K562 (cell line): ENCODE results near the gene IGFALS. TPM values are rescaled to one million over a fixed set of nuclear protein-coding genes. Genes with fewer than 3 reads are reported as not detected.

Source experiments
- ATAC-seq: fragments of 200-7000 bp; cut with Tn5 transposase; 3 replicates; pipeline ENCODE4 v1.9.1; 2020; ENCODE audit warnings: moderate library complexity
- BruUV-seq: library from RNA; stranded (reverse); fragments of 400-500 nt; replicated peaks from 2 replicates; lab custom pipeline; 2021; lab: Mats Ljungman, UMichigan
- CTCF ChIA-PET: fragments of 300-600 bp; formaldehyde crosslinking; extraction: SDS; loops from one replicate; lab custom pipeline; 2021; ENCODE audit warnings: low intra/inter-chr PET ratio; lab: Yijun Ruan, JAX
- POLR2A ChIA-PET: fragments of 300-600, 350-650 bp; sonication (Branson Sonifier 250); formaldehyde crosslinking; extraction: SDS; loops from one replicate; lab custom pipeline; 2021; ENCODE audit warnings: antibody characterized with exemption, inconsistent platforms; lab: Yijun Ruan, JAX
- DNase-seq, 4 experiments: peaks; one replicate each; pipeline versions ENCODE4 v3.0.0 to v3.0.0-alpha.2; 2011 to 2018; ENCODE audit warnings: low spot score in 3 of 4, mixed read lengths in 3 of 4; ENCODE audit errors: extremely low read depth in 1 of 4
- FAIRE-seq: peaks from 2 replicates; lab custom pipeline; 2011; peaks lifted over from hg19 to GRCh38; lab: Jason Lieb, UNC
- H2AFZ ChIP-seq: 2 replicates; pipeline ENCODE4 v1.6.0; 2011; ENCODE audit warnings: low read depth, low read length, control low read depth, inconsistent platforms
- H3K27ac ChIP-seq: fragments of 200-600 bp; 3 replicates; pipeline ENCODE4 v1.8.0; 2011; ENCODE audit warnings: low read depth, mild to moderate bottlenecking, control low read depth, inconsistent platforms, low read length, moderate library complexity, mixed read lengths; ENCODE audit errors: extremely low read depth
- H3K27me3 ChIP-seq, 2 experiments: fragments of 300-600 bp in 1 of 2; 2 replicates in 1 of 2; 3 replicates in 1 of 2; pipeline versions ENCODE4 v1.6.0 to v1.8.0; 2011; ENCODE audit warnings: inconsistent platforms in 2 of 2, low read length in 2 of 2, mild to moderate bottlenecking in 1 of 2, mixed read lengths in 1 of 2, moderate library complexity in 1 of 2; ENCODE audit not compliant: control insufficient read depth in 2 of 2, insufficient read depth in 2 of 2
- H3K36me3 ChIP-seq: fragments of 300-600 bp; 3 replicates; pipeline ENCODE4 v1.8.0; 2011; ENCODE audit warnings: mild to moderate bottlenecking, low read length, inconsistent platforms; ENCODE audit not compliant: control insufficient read depth, insufficient read depth
- H3K4me1 ChIP-seq, 2 experiments: fragments of 200-600 bp in 1 of 2; replicated peaks in 1 of 2; 2 replicates in 1 of 2; 3 replicates in 1 of 2; pipeline versions ENCODE4 v1.5.1 to v1.8.0; 2011; ENCODE audit warnings: inconsistent platforms in 2 of 2, low read length in 2 of 2, mild to moderate bottlenecking in 1 of 2, mixed read lengths in 1 of 2, moderate library complexity in 1 of 2; ENCODE audit not compliant: control insufficient read depth in 2 of 2, insufficient read depth in 2 of 2
- H3K4me2 ChIP-seq: 2 replicates; pipeline ENCODE4 v1.6.1; 2011; ENCODE audit warnings: low read length, control low read depth, inconsistent platforms, mixed read lengths; ENCODE audit not compliant: insufficient read depth
- H3K4me3 ChIP-seq: fragments of 200-600 bp; sonication (generic), shearing (Covaris generic); 2 replicates; pipeline ENCODE4 v1.5.1; 2016; ENCODE audit warnings: control low read depth, inconsistent platforms
- H3K79me2 ChIP-seq: fragments of 200-600 bp; 3 replicates; pipeline ENCODE4 v1.8.0; 2011; ENCODE audit warnings: low read length, inconsistent platforms; ENCODE audit not compliant: control insufficient read depth, insufficient read depth
- H3K9ac ChIP-seq, 2 experiments: 2 replicates each; pipeline versions ENCODE4 v1.6.0 to v1.6.1; 2011; ENCODE audit warnings: low read depth in 2 of 2, low read length in 2 of 2, control low read depth in 1 of 2, inconsistent platforms in 1 of 2, mild to moderate bottlenecking in 1 of 2, mixed read lengths in 1 of 2; ENCODE audit not compliant: insufficient read depth in 1 of 2
- H3K9me1 ChIP-seq: one replicate; pipeline ENCODE4 v1.6.0; 2011; ENCODE audit warnings: inconsistent platforms, mild to moderate bottlenecking, low read length, moderate library complexity; ENCODE audit not compliant: control insufficient read depth, insufficient read depth
- H3K9me3 ChIP-seq: replicated peaks from 2 replicates; pipeline ENCODE4 v1.5.1; 2011; ENCODE audit warnings: low read depth, low read length, inconsistent platforms; ENCODE audit not compliant: control insufficient read depth, insufficient read depth
- H4K20me1 ChIP-seq: replicated peaks from 2 replicates; pipeline ENCODE4 v1.6.1; 2011; ENCODE audit warnings: low read length, inconsistent platforms, mixed read lengths; ENCODE audit not compliant: control insufficient read depth, insufficient read depth
- CHD4 ChIP-seq: fragments of 200-600 bp; sonication (generic); IDR thresholded peaks from 3 replicates; pipeline ENCODE4 v1.6.1; 2012; ENCODE audit warnings: low read depth, mild to moderate bottlenecking, mixed read lengths, low read length, inconsistent platforms; ENCODE audit not compliant: insufficient read depth, insufficient replicate concordance, poor library complexity, severe bottlenecking
- HDAC2 ChIP-seq: fragments of 450-650 bp; IDR thresholded peaks from 2 replicates; pipeline ENCODE4 v1.6.1; 2016; ENCODE audit warnings: mild to moderate bottlenecking
- LCOR ChIP-seq: sonication (generic); formaldehyde crosslinking; IDR thresholded peaks from 2 replicates; pipeline ENCODE4 v1.8.0; 2022; ENCODE audit warnings: mild to moderate bottlenecking, missing genetic modification reagents
- PHF21A ChIP-seq: fragments of 450-650 bp; IDR thresholded peaks from 2 replicates; pipeline ENCODE4 v1.6.1; 2017; ENCODE audit warnings: low read depth, borderline replicate concordance
- POLR3G ChIP-seq: IDR thresholded peaks from 2 replicates; pipeline ENCODE4 v1.6.1; 2011; ENCODE audit not compliant: insufficient read length, insufficient replicate concordance; ENCODE audit errors: extremely low read depth
- RBM39 ChIP-seq: fragments of 200-400 bp; formaldehyde crosslinking; optimal IDR thresholded peaks from 2 replicates; pipeline ENCODE3; 2018; ENCODE audit warnings: low read depth, low read length
- SOX6 ChIP-seq: fragments of 450-650 bp; IDR thresholded peaks from 2 replicates; pipeline ENCODE4 v1.6.1; 2014; ENCODE audit warnings: mild to moderate bottlenecking
- TCF15 ChIP-seq: fragments of 250-450 bp; sonication (Bioruptor Pico); IDR thresholded peaks from 2 replicates; pipeline ENCODE4 v1.8.0; 2022; ENCODE audit warnings: moderate library complexity, mild to moderate bottlenecking, inconsistent platforms
- TGIF2 ChIP-seq: sonication (generic); formaldehyde crosslinking; IDR thresholded peaks from 2 replicates; pipeline ENCODE4 v1.8.1; 2022; ENCODE audit warnings: mild to moderate bottlenecking, missing genetic modification reagents, moderate library complexity
- WHSC1 ChIP-seq: IDR thresholded peaks from one replicate; pipeline ENCODE4 v1.6.1; 2012; ENCODE audit warnings: low read length, control low read depth, inconsistent platforms
- ZNF592 ChIP-seq: fragments of 450-650 bp; IDR thresholded peaks from 2 replicates; pipeline ENCODE4 v1.6.1; 2017; ENCODE audit warnings: antibody characterized with exemption, mild to moderate bottlenecking
- ZNF707 ChIP-seq: fragments of 250-450 bp; sonication (Bioruptor Pico); conservative IDR thresholded peaks from 2 replicates; pipeline ENCODE4 v1.8.0; 2022; ENCODE audit warnings: inconsistent platforms, mild to moderate bottlenecking, moderate library complexity
- WGBS: fragments of 100-300 bp; shearing (Covaris generic); methylation state at CpG from one replicate; pipeline ENCODE4 v1.1.6; 2016; ENCODE audit warnings: low coverage, mixed read lengths; ENCODE audit not compliant: insufficient coverage; ENCODE audit errors: missing lambda C conversion rate; 5-methylcytosine and 5-hydroxymethylcytosine counted together
- in situ Hi-C: fragments of 300-500 bp; cut with MboI; formaldehyde crosslinking; loops from 4 replicates; pipeline ENCODE4 v1.15.0; 2018; ENCODE audit warnings: inconsistent platforms, mixed read lengths
- intact Hi-C: fragments of 100-400 bp; cut with micrococcal nuclease; formaldehyde crosslinking; loops from 2 replicates; pipeline ENCODE4 v1.14.2; 2022
- polyA plus RNA-seq, 8 experiments: library from polyadenylated mRNA; depleted of rRNA in 4 of 8; stranded (reverse) in 5 of 8; unstranded in 3 of 8; fragments of >200 nt; fragmentation: Nextera tagmentation in 2 of 8; fragmentation: Illumina TruSeq in 1 of 8; extraction: Ambion mirVana in 2 of 8; extraction: Trizol in 1 of 8; gene quantifications; 2 replicates each; pipeline versions ENCODE4 v1.2.1 to v1.2.3, GENCODE V29; 2011 to 2014; ENCODE audit warnings: inconsistent platforms in 1 of 8, missing spikeins in 1 of 8
- total RNA-seq, 7 experiments: library from RNA; depleted of rRNA in 6 of 7; stranded (reverse); fragments of >200 nt in 6 of 7; fragmentation: Illumina TruSeq in 2 of 7; extraction: Trizol in 2 of 7; gene quantifications; 2 replicates each; pipeline versions ENCODE4 v1.2.1 to v1.2.3, GENCODE V29; 2011 to 2021; ENCODE audit warnings: low replicate concordance in 1 of 7
- TF ChIP-seq, protein P1 (sequence below): fragments of 250-450 bp; sonication (Bioruptor Pico); IDR thresholded peaks from 2 replicates; pipeline ENCODE4 v1.5.0; 2021; ENCODE audit warnings: mild to moderate bottlenecking, borderline replicate concordance

IGFALS gene
- total and polyA plus RNA-seq, 9 of the 15 experiments (the other 6 are each of a cell fraction or from before 2014, with no cell fraction given), result not detected

DNA sequence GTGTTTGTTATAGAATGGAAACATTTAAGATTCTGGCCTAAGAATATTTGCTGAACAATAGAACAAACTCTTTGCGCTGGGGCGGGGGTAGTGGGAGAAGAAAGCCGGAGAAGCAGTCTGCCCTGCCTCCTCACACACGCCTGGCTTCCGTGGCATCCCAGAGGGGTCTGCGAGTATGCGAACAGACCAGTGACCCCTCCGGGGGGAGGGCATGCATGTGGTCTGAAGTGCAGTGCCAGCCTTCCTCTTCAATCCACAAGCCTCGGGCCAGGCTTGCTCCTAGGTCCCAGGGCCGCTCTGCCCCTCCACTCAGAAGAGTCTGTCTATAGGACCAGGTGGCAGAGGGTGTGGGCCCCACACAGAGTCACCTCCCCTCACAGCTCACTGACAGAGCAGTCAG is 14.1 kb upstream of the IGFALS start:
- H3K27me3 ChIP-seq, result no peaks in the 10 kb centered on the region
- BruUV-seq, result no TSS peak
- 84% methylated on average over 10 of the region's 10 CpGs for WGBS
- peaks cover 3% of the 10 kb centered on the region; the same call in 1 of the 3 replicates for H3K36me3 ChIP-seq
- H3K4me1 ChIP-seq, result peaks cover 0 to 17% of the 10 kb centered on the region in 2 experiments; a peak in 2 of 5 replicates
- no peak overlapping the region for H3K27ac ChIP-seq
- intact Hi-C loops, result no loop called here
- DNase-seq, result no peak
- H3K9me3 ChIP-seq, result no peaks in the 10 kb centered on the region
- POLR2A ChIA-PET, result no interaction called here
- in situ Hi-C loops, result no loop called here
- no peak overlapping the region for H3K4me3 ChIP-seq
- H3K79me2 ChIP-seq, result no peaks in the 10 kb centered on the region
- H3K9ac ChIP-seq, result no peak overlapping the region
- FAIRE-seq, result no peak
- H2AFZ ChIP-seq, result no peak overlapping the region
- no peaks in the 10 kb centered on the region for H3K9me1 ChIP-seq
- H3K4me2 ChIP-seq, result no peak overlapping the region
- CTCF ChIA-PET, result no interaction called here
- no peak for ATAC-seq
- H4K20me1 ChIP-seq, result no peaks in the 10 kb centered on the region; the same call in 1 of the 2 replicates
- TF ChIP-seq ZNF592, result no peak
- TF ChIP-seq LCOR, result no peak
- TF ChIP-seq WHSC1, result no peak
- TF ChIP-seq TGIF2, result no peak
- TF ChIP-seq CHD4, result no peak
- no peak for TF ChIP-seq SOX6
- TF ChIP-seq PHF21A, result no peak
- TF ChIP-seq ZNF707 (CRISPR knock-in tag), result no peak
- TF ChIP-seq POLR3G, result no peak
- no peak for TF ChIP-seq TCF15 (CRISPR knock-in tag)
- no peak for TF ChIP-seq RBM39
- TF ChIP-seq, protein P1, sequence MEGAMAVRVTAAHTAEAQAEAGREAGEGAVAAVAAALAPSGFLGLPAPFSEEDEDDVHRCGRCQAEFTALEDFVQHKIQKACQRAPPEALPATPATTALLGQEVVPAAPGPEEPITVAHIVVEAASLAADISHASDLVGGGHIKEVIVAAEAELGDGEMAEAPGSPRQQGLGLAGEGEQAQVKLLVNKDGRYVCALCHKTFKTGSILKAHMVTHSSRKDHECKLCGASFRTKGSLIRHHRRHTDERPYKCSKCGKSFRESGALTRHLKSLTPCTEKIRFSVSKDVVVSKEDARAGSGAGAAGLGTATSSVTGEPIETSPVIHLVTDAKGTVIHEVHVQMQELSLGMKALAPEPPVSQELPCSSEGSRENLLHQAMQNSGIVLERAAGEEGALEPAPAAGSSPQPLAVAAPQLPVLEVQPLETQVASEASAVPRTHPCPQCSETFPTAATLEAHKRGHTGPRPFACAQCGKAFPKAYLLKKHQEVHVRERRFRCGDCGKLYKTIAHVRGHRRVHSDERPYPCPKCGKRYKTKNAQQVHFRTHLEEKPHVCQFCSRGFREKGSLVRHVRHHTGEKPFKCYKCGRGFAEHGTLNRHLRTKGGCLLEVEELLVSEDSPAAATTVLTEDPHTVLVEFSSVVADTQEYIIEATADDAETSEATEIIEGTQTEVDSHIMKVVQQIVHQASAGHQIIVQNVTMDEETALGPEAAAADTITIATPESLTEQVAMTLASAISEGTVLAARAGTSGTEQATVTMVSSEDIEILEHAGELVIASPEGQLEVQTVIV (CRISPR knock-in tag), result no peak
- no peak for TF ChIP-seq HDAC2
